GM13977 (cell line): ENCODE data around the gene DPF1.

Experiments
- DNase-seq: peaks from one replicate; pipeline ENCODE4 v3.0.0; 2012; ENCODE audit warnings: low spot score
- in situ Hi-C: fragments of 300-500 bp; cut with MboI; formaldehyde crosslinking; loops from one replicate; pipeline ENCODE4 v1.12.0; 2022; ENCODE audit warnings: low sequenced_read_pairs, low pct_unique_long_range_greater_than_20kb, mixed read lengths, inconsistent platforms; ENCODE audit not compliant: unreplicated experiment
- TF ChIP-seq, protein P1 (sequence below): IDR thresholded peaks from 2 replicates; pipeline ENCODE4 v1.5.1; 2012; ENCODE audit warnings: mild to moderate bottlenecking, control low read depth; ENCODE audit not compliant: insufficient read depth; ENCODE audit errors: extremely low read depth, missing control alignments

DPF1 gene

DNA sequence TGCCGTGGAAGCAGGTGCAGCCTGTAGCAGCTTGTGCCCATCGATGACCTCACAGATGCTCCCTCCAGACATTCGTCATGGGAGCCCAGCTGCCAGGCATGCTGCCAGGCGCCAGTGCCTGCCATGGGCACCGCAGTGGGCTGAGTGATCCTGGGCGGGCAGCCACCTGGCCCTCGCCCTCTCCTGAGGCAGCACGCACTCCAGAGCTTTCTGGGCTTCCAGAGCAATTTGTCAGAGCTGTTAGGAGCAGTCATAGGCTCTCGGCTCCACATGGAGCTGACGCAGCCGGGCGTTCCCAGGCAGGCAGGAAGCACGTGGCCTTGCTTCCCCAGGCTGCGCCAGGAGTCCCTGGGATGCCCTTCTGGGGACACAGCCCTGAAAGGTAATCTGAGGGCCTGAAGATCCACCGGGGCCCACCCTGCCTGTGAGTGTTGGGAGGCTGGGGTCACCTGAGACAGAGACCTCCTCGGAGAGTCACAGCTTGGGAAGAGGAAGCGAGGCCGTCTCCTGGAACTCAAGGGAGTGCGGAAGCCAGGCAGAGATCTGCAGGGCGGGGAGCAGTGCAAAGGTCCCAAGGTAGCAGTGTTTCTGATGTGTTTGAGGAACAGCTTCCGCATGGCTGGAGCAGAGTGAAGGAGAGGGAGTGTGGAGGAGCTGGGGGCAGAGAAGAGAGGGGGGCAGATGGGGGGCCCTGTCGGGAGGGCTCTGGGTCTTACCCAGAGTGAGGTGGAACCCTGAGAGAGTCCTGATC, 50.6 kb downstream of the DPF1 start:
- DNase-seq: no peak
- TF ChIP-seq, protein P1, sequence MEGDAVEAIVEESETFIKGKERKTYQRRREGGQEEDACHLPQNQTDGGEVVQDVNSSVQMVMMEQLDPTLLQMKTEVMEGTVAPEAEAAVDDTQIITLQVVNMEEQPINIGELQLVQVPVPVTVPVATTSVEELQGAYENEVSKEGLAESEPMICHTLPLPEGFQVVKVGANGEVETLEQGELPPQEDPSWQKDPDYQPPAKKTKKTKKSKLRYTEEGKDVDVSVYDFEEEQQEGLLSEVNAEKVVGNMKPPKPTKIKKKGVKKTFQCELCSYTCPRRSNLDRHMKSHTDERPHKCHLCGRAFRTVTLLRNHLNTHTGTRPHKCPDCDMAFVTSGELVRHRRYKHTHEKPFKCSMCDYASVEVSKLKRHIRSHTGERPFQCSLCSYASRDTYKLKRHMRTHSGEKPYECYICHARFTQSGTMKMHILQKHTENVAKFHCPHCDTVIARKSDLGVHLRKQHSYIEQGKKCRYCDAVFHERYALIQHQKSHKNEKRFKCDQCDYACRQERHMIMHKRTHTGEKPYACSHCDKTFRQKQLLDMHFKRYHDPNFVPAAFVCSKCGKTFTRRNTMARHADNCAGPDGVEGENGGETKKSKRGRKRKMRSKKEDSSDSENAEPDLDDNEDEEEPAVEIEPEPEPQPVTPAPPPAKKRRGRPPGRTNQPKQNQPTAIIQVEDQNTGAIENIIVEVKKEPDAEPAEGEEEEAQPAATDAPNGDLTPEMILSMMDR: no peak
- in situ Hi-C loops: no loop called here

DNA sequence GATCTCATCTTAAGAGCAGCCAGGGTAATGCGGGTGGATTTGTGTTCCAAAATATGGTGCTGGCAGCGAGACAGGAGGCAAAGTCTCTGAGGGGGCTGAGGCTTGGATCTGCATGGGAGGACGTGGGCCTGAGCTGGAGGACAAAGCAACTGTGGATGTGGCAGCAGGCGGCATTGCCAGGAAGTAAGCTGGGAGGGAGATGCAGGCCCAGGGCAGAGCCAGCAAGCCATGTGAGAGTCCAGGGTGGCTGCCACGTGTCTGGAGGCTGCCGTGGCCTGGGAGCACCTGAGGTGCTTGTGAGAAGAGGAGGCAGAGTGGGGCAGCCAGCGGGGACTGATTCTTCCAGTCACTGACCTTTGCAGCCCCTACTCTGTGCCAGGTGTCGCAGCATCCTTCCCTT, 52.0 kb downstream of the DPF1 start:
- TF ChIP-seq, protein P1: no peak
- no peak for DNase-seq
- in situ Hi-C loops: no loop called here

DNA sequence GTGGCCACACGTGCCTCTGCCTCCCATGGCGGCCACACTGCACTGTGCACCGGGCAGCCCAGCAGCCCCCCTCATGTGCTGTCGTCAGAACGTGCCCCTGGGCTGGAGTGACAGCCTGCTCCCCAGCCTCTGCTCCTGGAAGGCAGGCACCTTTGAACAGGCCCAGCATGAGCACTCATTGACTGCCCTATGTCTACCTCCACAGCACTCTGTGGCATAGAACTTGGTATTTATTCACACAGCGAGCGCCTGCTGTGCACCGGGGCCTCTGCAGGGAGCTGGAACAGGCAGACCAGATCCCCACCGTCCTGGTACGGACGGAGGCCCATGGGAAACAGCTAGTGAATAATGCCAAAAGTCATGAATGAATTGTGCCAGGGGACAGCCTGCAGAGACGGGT, 53.7 kb downstream of the DPF1 start:
- in situ Hi-C loops: no loop called here
- TF ChIP-seq, protein P1: no peak
- no peak for DNase-seq

DNA sequence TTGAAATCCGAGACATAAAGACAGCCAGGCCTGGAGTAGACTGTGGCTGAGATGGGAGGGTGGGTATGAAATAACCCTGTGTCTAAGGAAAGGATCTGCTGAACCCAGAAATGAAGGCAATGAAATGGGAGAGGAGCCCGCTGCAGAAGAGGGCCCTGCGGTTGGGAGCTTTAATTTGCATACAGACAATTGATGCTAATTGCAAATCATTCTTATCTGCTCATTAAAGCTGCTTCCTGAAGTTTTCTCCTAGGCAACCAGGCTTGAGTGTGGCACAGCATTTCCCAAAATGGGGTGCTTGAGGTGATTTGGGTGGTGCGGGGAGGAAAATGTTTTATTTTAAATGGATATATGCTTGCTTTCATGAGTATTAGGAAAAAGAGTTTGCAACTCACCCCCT, 55.4 kb downstream of the DPF1 start:
- TF ChIP-seq, protein P1: no peak
- in situ Hi-C loops: no loop called here
- no peak for DNase-seq

DNA sequence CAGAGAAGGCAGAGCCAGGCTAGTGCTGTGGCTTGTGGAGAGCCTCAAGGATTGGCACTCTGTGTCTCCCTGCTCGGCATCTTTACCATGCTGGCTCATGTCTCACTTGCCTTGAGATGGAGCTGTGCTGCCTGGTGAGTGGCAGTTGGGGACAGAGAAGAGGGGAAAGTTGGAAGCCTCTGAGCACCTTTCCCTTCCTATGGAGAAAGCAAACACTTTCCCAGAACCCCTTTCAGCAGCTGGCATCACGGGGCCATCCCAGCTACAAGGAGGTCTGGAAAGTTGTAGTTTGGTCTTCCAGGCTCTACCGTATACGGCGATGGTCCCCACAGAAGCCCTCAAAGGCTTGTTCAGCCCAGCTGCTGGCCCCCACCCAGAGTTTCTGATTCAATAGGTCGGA, 58.7 kb downstream of the DPF1 start:
- no peak for DNase-seq
- TF ChIP-seq, protein P1: no peak
- in situ Hi-C loops: no loop called here

DNA sequence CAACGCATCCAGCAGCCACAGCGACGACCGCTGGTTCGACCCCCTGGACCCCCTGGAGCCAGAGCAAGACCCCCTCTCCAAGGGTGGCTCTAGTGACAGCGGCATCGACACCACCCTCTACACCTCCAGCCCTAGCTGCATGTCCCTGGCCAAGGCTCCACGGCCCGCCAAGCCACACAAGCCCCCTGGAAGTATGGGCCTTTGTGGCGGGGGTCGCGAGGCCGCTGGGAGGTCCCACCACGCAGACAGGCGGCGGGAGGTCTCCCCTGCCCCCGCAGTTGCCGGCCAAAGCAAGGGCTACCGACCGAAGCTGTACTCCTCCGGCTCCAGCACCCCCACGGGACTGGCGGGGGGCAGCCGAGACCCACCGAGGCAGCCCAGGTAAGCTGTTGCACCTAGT, 59.5 kb downstream of the DPF1 start:
- DNase-seq: no peak
- in situ Hi-C loops: no loop called here
- TF ChIP-seq, protein P1: no peak
